Endothelial cell of umbilical vein (primary cell): Measurements from ENCODE around the gene ACADVL. TPM values are rescaled to one million over a fixed set of nuclear protein-coding genes. Genes with fewer than 3 reads are reported as not detected.
A peak's percentile ranks its signal among the peaks of the same experiment; 100 is the strongest.

Experiments used
- BruUV-seq: library from RNA; stranded (reverse); fragments of 400-500 nt; replicated peaks from 2 replicates; lab custom pipeline; 2021; lab: Mats Ljungman, UMichigan
- CTCF ChIA-PET: fragments of 300-600, 350-600 bp; sonication (Branson Sonifier 250); formaldehyde crosslinking; loops from one replicate; lab custom pipeline; 2021; ENCODE audit warnings: antibody characterized with exemption, inconsistent platforms; lab: Charles Lee
- POLR2A ChIA-PET: fragments of 300-600, 350-600 bp; sonication (Branson Sonifier 250); formaldehyde crosslinking; loops from one replicate; lab custom pipeline; 2021; ENCODE audit warnings: antibody characterized with exemption, inconsistent platforms; lab: Charles Lee
- DNase-seq: peaks from one replicate; pipeline ENCODE4 v3.0.0-alpha.2; 2011; ENCODE audit warnings: low read depth, low spot score
- FAIRE-seq: peaks from 2 replicates; lab custom pipeline; 2011; peaks lifted over from hg19 to GRCh38; lab: Jason Lieb, UNC
- H2AFZ ChIP-seq: 2 replicates; pipeline ENCODE4 v1.6.0; 2012; ENCODE audit warnings: low read depth, low read length, control low read depth, inconsistent platforms
- H3K27ac ChIP-seq: 2 replicates; pipeline ENCODE4 v1.5.1; 2011; ENCODE audit warnings: low read depth, mild to moderate bottlenecking, control low read depth, low read length, moderate library complexity; ENCODE audit not compliant: insufficient read depth
- H3K27me3 ChIP-seq, 2 experiments: 2 replicates each; pipeline versions ENCODE4 v1.6.0 to v1.6.1; 2011; ENCODE audit warnings: low read length in 2 of 2, mixed read lengths in 1 of 2; ENCODE audit not compliant: control insufficient read depth in 2 of 2, insufficient read depth in 2 of 2
- H3K36me3 ChIP-seq, 2 experiments: 2 replicates in 1 of 2; 3 replicates in 1 of 2; pipeline ENCODE4 v1.5.1; 2011; ENCODE audit warnings: low read length in 2 of 2, mild to moderate bottlenecking in 1 of 2, moderate library complexity in 1 of 2; ENCODE audit not compliant: control insufficient read depth in 2 of 2, insufficient read depth in 2 of 2; ENCODE audit errors: extremely low read depth in 1 of 2
- H3K4me1 ChIP-seq: 3 replicates; pipeline ENCODE4 v1.5.1; 2011; ENCODE audit warnings: mild to moderate bottlenecking, low read length; ENCODE audit not compliant: control insufficient read depth, insufficient read depth; ENCODE audit errors: extremely low read depth
- H3K4me2 ChIP-seq: 2 replicates; pipeline ENCODE4 v1.6.1; 2011; ENCODE audit warnings: low read length, control low read depth, mixed read lengths; ENCODE audit not compliant: insufficient read depth
- H3K4me3 ChIP-seq, 3 experiments: fragments of 200-600 bp in 1 of 3; sonication (generic), shearing (Covaris generic) in 1 of 3; replicated peaks in 1 of 3; 2 replicates each; pipeline ENCODE4 v1.5.1; 2011 to 2016; ENCODE audit warnings: control low read depth in 3 of 3, low read length in 3 of 3, mild to moderate bottlenecking in 2 of 3, inconsistent platforms in 1 of 3, low read depth in 1 of 3, moderate library complexity in 1 of 3; ENCODE audit not compliant: insufficient read depth in 1 of 3
- H3K79me2 ChIP-seq: 2 replicates; pipeline ENCODE4 v1.6.0; 2012; ENCODE audit warnings: low read length, inconsistent platforms; ENCODE audit not compliant: control insufficient read depth, insufficient read depth
- H3K9ac ChIP-seq: replicated peaks from 2 replicates; pipeline ENCODE3; 2011; ENCODE audit warnings: low read length, control low read depth; ENCODE audit not compliant: insufficient read depth; ENCODE audit errors: extremely low read depth
- H3K9me1 ChIP-seq: replicated peaks from 3 replicates; pipeline ENCODE4 v1.6.0; 2011; ENCODE audit warnings: mild to moderate bottlenecking, low read length; ENCODE audit not compliant: control insufficient read depth, insufficient read depth; ENCODE audit errors: extremely low read depth
- H3K9me3 ChIP-seq: replicated peaks from 2 replicates; pipeline ENCODE4 v1.5.1; 2012; ENCODE audit warnings: low read length, inconsistent platforms; ENCODE audit not compliant: control insufficient read depth, insufficient read depth
- H4K20me1 ChIP-seq: replicated peaks from 2 replicates; pipeline ENCODE3; 2011; ENCODE audit warnings: mild to moderate bottlenecking, low read length; ENCODE audit not compliant: control insufficient read depth, insufficient read depth; ENCODE audit errors: extremely low read depth
- GATA2 ChIP-seq: IDR thresholded peaks from 2 replicates; pipeline ENCODE4 v1.7.0; 2011; ENCODE audit warnings: low read depth, mild to moderate bottlenecking, moderate library complexity, mixed read lengths, low read length; ENCODE audit not compliant: insufficient read length, insufficient read depth
- JUN ChIP-seq: IDR thresholded peaks from 2 replicates; pipeline ENCODE4 v1.6.1; 2011; ENCODE audit warnings: borderline replicate concordance, low read depth; ENCODE audit not compliant: insufficient read length, insufficient read depth
- MYC ChIP-seq: IDR thresholded peaks from one replicate; pipeline ENCODE4 v1.6.1; 2011; ENCODE audit warnings: mild to moderate bottlenecking, low read depth, low read length
- POLR2A ChIP-seq: IDR thresholded peaks from 2 replicates; pipeline ENCODE4 v1.6.1; 2012; ENCODE audit warnings: low read depth, mild to moderate bottlenecking, control low read depth, low read length
- POLR2AphosphoS5 ChIP-seq: IDR thresholded peaks from 2 replicates; pipeline ENCODE4 v1.6.1; 2012; ENCODE audit warnings: low read depth, mild to moderate bottlenecking, control low read depth, low read length, moderate library complexity; ENCODE audit not compliant: insufficient read depth
- dilution Hi-C: fragments of 300-500 bp; cut with MboI; formaldehyde crosslinking; loops from one replicate; pipeline ENCODE4 v1.15.0; 2019; ENCODE audit warnings: low sequenced_read_pairs; ENCODE audit not compliant: extremely low pct_ligation_motif_present
- intact Hi-C: fragments of 100-400 bp; cut with micrococcal nuclease; formaldehyde crosslinking; loops from one replicate; pipeline ENCODE4 v1.10.0; 2022
- polyA plus RNA-seq, 4 experiments: library from polyadenylated mRNA; depleted of rRNA in 3 of 4; stranded (reverse) in 3 of 4; unstranded in 1 of 4; fragments of >200 nt; gene quantifications; 2 replicates each; pipeline versions ENCODE4 v1.2.1 to v1.2.3, GENCODE V29; 2011 to 2012; ENCODE audit warnings: missing spikeins in 1 of 4
- total RNA-seq: library from RNA; stranded (reverse); gene quantifications from 2 replicates; pipeline ENCODE4 v1.2.3, GENCODE V29; 2021
- TF ChIP-seq, protein P1 (sequence below), 2 donors: IDR thresholded peaks; 1 replicate in 1 of 2; 2 replicates in 1 of 2; pipeline ENCODE4 v1.5.1; 2011; ENCODE audit warnings: low read length in 2 of 2, mild to moderate bottlenecking in 2 of 2, moderate library complexity in 2 of 2, control low read depth in 1 of 2, inconsistent platforms in 1 of 2, low read depth in 1 of 2; ENCODE audit not compliant: insufficient read depth in 1 of 2; ENCODE audit errors: extremely low read depth in 1 of 2

Gene ACADVL
- total and polyA plus RNA-seq, 2 donors (not counting 3 experiments of a cell fraction or from before 2014, with no cell fraction given) = 308 to 376 TPM

DNA sequence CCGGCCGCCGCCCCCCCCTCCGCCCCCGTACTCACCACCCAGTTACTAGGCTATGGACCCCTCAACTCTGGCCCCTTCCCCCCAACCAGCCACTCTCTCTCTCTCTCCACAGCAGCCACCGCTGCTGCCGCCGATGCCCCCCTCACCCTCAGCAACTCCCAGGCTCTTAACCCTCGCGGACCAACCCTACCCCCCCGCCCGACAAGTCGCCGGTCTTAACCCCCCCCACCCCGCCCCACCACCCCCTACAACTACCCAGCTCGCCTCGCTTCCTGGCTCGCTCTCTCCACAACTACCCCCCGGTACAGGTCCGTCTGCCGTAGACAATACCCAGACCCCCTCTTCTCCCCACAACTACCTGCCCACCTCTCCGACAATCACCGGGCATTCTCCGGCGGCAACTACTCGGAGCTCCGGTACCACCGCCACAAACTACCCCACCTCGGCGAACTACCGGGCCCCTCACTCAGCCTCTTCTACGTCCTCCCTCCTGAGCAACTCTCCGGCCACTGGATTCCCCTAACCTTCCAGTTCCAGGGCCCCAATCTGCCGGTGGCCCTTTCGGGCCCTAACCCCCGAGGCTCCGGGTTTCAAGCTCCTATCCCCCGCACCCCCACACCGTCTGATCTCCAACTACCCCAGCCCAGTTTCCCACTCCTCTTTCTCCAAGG is 18.8 kb downstream of the ACADVL start:
- ChIA-PET CTCF (interaction anchor here (1.0 to 3.4 kb wide), 6 partner anchors 14 to 322 kb away, joined by 3 to 34 read pairs (median 3); partner anchors contain the start of genes ACADVL and DLG4), POLR2A (interaction anchor here (0.7 to 1.1 kb wide), 2 partner anchors 21 to 204 kb away, joined by 4 to 6 read pairs; no protein-coding TSS in a partner anchor)
- TF ChIP-seq POLR2AphosphoS5 (no peak), GATA2 (no peak), JUN (no peak), MYC (no peak), POLR2A (no peak)
- TF ChIP-seq, protein P1, sequence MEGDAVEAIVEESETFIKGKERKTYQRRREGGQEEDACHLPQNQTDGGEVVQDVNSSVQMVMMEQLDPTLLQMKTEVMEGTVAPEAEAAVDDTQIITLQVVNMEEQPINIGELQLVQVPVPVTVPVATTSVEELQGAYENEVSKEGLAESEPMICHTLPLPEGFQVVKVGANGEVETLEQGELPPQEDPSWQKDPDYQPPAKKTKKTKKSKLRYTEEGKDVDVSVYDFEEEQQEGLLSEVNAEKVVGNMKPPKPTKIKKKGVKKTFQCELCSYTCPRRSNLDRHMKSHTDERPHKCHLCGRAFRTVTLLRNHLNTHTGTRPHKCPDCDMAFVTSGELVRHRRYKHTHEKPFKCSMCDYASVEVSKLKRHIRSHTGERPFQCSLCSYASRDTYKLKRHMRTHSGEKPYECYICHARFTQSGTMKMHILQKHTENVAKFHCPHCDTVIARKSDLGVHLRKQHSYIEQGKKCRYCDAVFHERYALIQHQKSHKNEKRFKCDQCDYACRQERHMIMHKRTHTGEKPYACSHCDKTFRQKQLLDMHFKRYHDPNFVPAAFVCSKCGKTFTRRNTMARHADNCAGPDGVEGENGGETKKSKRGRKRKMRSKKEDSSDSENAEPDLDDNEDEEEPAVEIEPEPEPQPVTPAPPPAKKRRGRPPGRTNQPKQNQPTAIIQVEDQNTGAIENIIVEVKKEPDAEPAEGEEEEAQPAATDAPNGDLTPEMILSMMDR (IDR thresholded peaks at IDR 0.05; ENCODE audit: extremely low read depth in 1 of 2, insufficient read depth in 1 of 2, low read depth in 1 of 2, low read length in 2 of 2) = no peak
- H3K27me3 ChIP-seq = no peaks in the 10 kb centered on the region
- H3K9me3 ChIP-seq = no peaks in the 10 kb centered on the region
- peak overlapping the region; percentile 71 to 96 (median 83) for H3K4me3 ChIP-seq
- H3K9ac ChIP-seq = peak overlapping the region; percentile 71
- H2AFZ ChIP-seq = no peak overlapping the region
- DNase-seq = peak; percentile 21
- H3K36me3 ChIP-seq = peaks cover 15 to 24% of the 10 kb centered on the region in 2 experiments
- no TSS peak for BruUV-seq
- intact Hi-C loops = loop anchor here (1.0 to 5.0 kb wide), 4 partner anchors 14 to 619 kb away; partner anchors contain the start of genes CYB5D1, ELP5, NAA38 and TMEM88
- no peak for FAIRE-seq
- peaks cover 35% of the 10 kb centered on the region for H3K4me1 ChIP-seq
- H3K79me2 ChIP-seq = peaks cover 58% of the 10 kb centered on the region
- H3K4me2 ChIP-seq = no peak overlapping the region
- no peaks in the 10 kb centered on the region for H3K9me1 ChIP-seq
- dilution Hi-C loops = no loop called here
- no peaks in the 10 kb centered on the region for H4K20me1 ChIP-seq
- H3K27ac ChIP-seq = peak overlapping the region; percentile 14
